ENCODE results near the gene USP35.
A peak's percentile ranks its signal among the peaks of the same experiment; 100 is the strongest.
"Not testable (repeated sequence)": the region's sequence is repeated elsewhere in the genome, so short reads cannot be mapped to it uniquely, and the experiment has no call there.

Gene USP35

DNA sequence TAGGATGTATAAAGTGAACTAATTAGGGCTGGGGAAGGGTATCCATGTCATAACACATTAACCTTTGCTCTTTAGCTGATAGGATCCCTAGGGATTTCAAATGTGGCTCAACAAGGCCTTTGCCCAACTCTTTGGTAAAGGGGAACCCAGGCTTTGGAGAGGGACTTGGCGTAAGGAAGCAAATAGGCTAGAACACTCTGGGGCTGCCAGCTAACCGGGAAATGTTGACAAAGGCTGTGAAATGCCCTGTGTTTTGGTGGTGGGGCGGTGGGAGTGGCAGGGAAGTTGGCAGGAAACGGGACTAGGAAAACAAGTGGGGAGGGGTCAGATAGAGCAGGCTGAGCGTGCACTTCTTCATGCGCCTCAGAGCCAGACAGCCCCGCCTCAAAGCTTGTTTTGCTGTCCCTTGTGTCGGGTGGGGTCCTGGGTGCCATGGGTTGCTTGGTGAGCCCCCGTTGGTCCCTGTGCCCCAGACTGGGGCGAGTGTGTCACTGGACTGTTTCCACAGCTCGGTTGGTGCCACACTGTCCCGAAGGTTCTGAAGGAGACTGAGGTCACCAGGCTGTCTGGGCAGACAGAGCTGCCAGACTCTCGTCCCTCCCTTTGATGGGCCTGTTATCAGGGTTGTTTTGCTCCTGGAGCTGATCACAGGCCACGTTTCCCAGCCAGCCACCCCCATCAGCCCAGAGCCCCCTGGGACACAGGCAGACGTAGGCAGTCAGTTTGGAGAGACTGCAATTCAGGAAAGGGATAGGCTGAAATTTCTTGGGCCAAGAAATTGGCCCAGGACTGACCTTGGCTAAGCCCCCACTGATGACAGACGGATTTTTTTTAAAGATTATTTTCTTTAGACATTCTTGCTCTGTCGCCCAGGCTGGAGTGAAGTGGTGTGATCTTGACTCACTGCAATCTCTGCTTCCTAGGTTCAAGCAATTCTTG is 19.9 kb upstream of the USP35 start:
- peak; percentile 92 for DNase-seq

- DNase-seq: no peak
Observed at GRCh38 chr11:78170413-78170812, 18.3 kb upstream of the USP35 start.

- no peak for DNase-seq
Observed at GRCh38 chr11:78170874-78171549, 17.7 kb upstream of the USP35 start.

DNA sequence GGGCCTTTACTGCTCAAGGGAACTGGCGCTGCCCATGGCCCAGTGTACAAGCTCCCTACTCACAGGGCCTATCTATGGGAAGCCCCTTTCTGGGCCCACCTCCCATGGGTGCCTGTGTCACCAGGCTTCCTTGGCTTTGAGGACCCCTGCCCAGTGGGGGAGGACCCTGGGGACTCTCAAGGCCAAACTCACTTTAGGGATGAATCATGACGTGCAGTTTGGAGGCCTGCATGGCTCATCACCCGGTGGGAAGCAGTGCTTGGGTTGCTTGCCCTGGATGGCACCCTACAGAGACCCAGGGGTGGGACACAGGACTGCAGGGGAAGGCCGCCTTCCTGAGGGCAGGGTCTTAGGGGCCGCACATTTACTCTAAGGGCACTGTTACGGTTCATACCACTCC is 16.8 kb upstream of the USP35 start:
- no peak for DNase-seq

DNA sequence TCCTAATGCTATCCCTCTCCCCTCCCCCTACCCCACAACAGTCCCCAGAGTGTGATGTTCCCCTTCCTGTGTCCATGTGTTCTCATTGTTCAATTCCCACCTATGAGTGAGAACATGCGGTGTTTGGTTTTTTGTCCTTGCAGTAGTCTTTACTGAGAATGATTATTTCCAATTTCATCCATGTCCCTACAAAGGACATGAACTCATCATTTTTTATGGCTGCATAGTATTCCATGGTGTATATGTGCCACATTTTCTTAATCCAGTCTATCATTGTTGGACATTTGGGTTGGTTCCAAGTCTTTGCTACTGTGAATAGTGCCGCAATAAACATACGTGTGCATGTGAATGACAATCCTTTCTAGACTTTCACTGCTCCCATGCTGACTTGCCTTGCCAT is 12.9 kb upstream of the USP35 start:
- DNase-seq: not testable (repeated sequence)

GRCh38 chr11:78176605-78177141 is 12.0 kb upstream of the USP35 start:
- DNase-seq: no peak

DNA sequence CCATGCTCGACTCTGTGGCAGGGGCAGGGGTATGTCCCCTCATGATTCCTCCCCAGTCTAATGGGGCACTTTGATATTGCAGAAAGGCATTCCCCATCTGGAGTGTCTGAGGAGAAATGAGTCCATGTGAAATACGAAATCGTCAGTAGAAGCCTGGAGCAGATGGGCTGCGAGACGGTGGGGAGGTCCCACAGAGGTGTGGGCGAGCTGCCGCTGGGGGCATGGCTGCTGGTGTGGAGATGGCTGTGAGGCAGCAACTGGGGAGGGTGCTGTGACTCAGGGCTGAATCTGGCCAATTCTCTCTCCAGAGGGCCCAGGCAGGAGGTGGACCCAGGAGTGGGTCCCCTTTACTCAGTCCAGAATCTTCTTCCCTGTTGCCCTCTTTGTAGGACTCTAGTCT is 11.5 kb upstream of the USP35 start:
- no peak for DNase-seq

DNA sequence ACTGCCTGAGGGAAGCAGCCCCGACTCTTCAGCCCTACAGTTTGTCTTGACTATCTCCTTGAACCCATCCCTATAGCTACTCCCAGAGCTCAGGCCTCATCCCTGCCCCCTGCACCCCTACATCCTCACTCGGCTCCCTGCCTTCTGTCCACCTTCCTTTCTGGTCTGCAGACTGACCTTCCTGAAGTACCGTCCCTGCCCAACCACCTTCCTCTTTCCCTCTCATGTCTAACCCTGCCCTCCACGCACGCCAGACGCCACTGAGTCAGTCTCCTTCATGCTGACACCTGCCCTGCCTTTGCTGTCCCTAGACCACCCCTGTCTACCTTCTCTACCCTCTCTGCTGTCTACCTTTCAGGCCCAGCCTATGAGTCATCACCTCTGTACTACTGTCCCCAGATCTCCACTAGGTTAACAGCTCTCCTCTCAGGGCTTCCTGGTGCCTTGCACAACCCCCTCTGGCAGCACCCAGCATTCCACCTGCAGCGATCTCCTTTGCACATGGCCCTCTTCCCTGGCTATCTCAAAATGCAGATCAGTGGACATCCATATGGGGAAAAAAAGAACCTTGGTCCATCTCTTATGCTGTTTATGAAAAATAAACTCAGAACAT is 9.2 kb upstream of the USP35 start:
- DNase-seq: no peak

GRCh38 chr11:78180751-78181150 is 8.0 kb upstream of the USP35 start:
- no peak for DNase-seq

- DNase-seq: peak; percentile 58
Observed at GRCh38 chr11:78181185-78181584, 7.5 kb upstream of the USP35 start.

- no peak for DNase-seq
Observed at GRCh38 chr11:78187366-78188285, 1.1 kb upstream of the USP35 start.

DNA sequence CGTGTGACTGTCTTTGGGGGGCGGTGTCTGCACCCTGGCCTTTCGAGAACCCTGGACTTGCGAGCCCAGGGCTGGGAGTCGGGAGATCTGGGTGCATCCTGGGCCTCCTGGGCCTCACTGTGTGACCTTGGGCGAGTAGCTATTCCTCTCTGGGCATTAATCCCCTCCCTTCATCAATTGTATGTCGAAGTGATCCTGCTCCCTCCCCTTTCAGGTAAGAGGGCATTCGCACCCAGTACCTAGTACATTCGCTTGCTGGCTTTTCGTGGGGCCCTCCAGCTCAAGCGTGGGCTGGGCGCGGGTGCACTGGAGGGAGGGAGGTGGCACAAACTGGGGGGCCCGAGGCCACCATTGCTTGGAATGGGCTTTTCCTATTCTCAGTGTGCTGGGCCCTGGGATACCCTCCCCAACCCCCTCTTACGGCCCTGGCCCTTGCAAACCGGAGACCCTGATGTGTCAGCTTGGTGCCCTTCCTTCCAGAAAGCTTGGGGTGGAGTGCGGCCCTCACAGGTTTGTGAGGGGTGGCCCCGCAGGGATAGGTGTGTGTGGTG is 530 bp downstream of the USP35 start:
- DNase-seq: no peak

GRCh38 chr11:78189851-78190250 is 1.1 kb downstream of the USP35 start:
- no peak for DNase-seq

GRCh38 chr11:78190374-78190773 is 1.7 kb downstream of the USP35 start:
- DNase-seq: no peak

- no peak for DNase-seq
Observed at GRCh38 chr11:78190871-78191538, 2.3 kb downstream of the USP35 start.

DNA sequence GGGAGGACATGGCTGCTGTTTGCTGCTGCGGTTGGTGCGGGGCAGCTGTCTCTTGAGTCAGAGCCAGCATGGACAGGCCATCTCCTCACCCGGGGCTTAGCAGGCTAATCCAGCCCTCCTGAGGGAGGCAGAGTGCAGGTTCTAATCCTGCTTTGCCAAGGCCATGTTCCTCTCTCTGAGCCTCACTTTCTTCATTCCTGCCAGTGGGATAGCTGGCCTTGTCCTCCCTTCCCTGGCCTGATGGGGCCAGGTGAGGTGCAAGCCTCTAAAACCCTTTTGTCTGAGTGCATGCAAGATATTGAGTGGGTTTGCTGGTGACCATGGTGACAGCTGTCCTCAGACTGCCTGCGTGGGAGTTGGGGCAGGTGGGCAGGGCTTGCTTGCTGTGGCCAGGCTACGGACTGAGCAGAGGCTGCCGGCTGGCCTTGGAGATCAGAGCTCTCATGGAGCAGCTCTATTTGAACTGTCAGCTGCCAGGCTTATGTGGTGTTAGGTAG is 3.6 kb downstream of the USP35 start:
- DNase-seq: no peak

- no peak for DNase-seq
Observed at GRCh38 chr11:78192911-78193351, 4.2 kb downstream of the USP35 start.

- DNase-seq: no peak
Observed at GRCh38 chr11:78193806-78194205, 5.1 kb downstream of the USP35 start.

DNA sequence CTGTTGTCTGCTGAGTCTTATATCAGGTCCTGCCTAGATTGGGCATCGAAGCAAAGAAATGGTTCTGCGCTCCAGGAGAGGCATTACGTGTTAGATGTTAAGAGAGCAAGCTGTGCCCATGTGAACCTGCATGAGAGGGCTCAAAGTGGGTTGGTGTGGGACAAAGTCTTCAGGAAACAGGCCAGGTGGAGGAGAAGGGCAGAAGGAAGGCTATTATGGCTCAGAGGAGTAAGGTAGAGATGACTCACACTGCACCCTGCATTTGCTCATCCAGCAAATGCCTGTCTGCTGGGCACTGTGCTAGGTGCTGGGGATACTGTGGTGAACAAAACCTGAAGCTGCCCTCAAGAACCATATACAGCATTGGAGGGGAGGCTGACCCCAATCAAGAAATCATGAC is 5.8 kb downstream of the USP35 start:
- DNase-seq: no peak

- DNase-seq: peak; percentile 13
Observed at GRCh38 chr11:78195917-78196560, 7.3 kb downstream of the USP35 start.

DNA sequence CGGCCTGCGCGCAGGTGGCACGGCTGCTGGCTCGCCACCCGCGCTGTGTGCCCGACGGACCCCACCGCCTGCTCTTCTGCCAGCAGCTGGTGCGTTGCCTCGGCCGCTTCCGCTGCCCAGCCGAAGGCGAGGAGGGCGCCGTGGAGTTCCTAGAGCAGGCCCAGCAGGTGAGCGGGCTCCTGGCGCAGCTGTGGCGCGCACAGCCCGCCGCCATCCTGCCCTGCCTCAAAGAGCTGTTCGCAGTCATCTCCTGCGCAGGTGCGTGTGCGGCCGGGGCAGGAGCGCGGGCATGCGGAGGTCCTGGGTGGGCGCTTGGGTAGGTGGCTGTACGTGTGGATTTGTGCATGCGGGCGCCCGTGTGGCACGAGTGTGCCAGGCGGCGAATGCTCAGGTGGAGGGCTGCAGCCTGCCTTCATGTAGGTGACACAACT is 8.0 kb downstream of the USP35 start:
- no peak for DNase-seq
